ENCODE results near the gene ZNF408. TPM values are rescaled to one million over a fixed set of nuclear protein-coding genes. Genes with fewer than 3 reads are reported as not detected.

The ZNF408 gene
- total and polyA plus RNA-seq, 2 experiments from 2014 or later = 6.1 to 17.2 TPM

DNA sequence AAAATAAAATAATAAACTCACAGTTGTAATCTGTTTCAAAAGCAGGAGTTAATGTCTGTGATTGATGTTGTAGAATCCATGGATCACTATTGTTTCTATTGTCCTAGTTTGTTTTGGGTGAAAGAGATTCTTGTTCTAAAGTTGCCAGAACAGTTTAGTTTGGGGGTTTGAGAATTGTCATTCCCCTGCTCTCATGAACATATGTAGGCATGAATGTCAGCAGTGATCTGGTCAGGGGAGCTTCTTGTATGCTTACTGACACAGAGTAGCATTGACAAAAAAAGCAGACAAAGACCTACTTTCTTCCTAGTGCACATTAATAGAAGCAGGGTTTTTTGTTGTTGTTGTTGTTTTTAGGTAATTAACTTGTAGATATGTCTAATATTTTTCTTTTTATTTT, 39.0 kb upstream of the ZNF408 start:
- Histone ChIP-seq H3K4me1 (ENCODE audit: insufficient read depth) (no peaks in the 10 kb centered on the region), H3K27me3 (ENCODE audit: insufficient read depth) (no peaks in the 10 kb centered on the region), H3K4me2 (no peak overlapping the region), H3F3A (replicated peaks; ENCODE audit: low read depth) (no peaks in the 10 kb centered on the region), H3K36me3 (ENCODE audit: insufficient read depth) (peaks cover 34% of the 10 kb centered on the region), H2AFZ (no peak overlapping the region), H3K27ac (ENCODE audit: low read depth) (no peak overlapping the region), H4K20me1 (replicated peaks; ENCODE audit: insufficient read depth) (peaks cover 2% of the 10 kb centered on the region), H3K79me2 (replicated peaks; ENCODE audit: insufficient read depth) (no peaks in the 10 kb centered on the region), H3K9me2 (ENCODE audit: insufficient read depth) (no peaks in the 10 kb centered on the region), H3K4me3 (no peak overlapping the region)
- Mint-ChIP-seq H3K9me3 (no peaks in the 10 kb centered on the region), H3K36me3 (ENCODE audit: low read depth) (peaks cover 59% of the 10 kb centered on the region), H3K4me1 (no peaks in the 10 kb centered on the region), H3K27me3 (ENCODE audit: insufficient read depth, low read depth, poor library complexity) (no peaks in the 10 kb centered on the region), H3K4me3 (no peak overlapping the region), H3K27ac (no peak overlapping the region)
- TF ChIP-seq ZNF331 (CRISPR knock-in tag; IDR thresholded peaks at IDR 0.05; ENCODE audit: low read depth) = no peak
- TF ChIP-seq CTCF (conservative IDR thresholded peaks at IDR 0.05; ENCODE audit: low read depth in 2 of 2) = no peak
- TF ChIP-seq EZH2phosphoT487 (IDR thresholded peaks at IDR 0.05; ENCODE audit: unreplicated experiment) = no peak
- no peak for TF ChIP-seq JUNB (IDR thresholded peaks at IDR 0.05; ENCODE audit: unreplicated experiment)
- no peak for TF ChIP-seq CREB1 (CRISPR knock-in tag; IDR thresholded peaks at IDR 0.05; ENCODE audit: low read depth)
- no peak for TF ChIP-seq EZH2 (IDR thresholded peaks at IDR 0.05; ENCODE audit: low read depth, unreplicated experiment)
- no peak for TF ChIP-seq ZNF114 (CRISPR knock-in tag; IDR thresholded peaks at IDR 0.05)
- TF ChIP-seq, protein P1, sequence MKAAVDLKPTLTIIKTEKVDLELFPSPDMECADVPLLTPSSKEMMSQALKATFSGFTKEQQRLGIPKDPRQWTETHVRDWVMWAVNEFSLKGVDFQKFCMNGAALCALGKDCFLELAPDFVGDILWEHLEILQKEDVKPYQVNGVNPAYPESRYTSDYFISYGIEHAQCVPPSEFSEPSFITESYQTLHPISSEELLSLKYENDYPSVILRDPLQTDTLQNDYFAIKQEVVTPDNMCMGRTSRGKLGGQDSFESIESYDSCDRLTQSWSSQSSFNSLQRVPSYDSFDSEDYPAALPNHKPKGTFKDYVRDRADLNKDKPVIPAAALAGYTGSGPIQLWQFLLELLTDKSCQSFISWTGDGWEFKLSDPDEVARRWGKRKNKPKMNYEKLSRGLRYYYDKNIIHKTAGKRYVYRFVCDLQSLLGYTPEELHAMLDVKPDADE (IDR thresholded peaks at IDR 0.05) = no peak
- ATAC-seq = no peak
- no peak for DNase-seq (ENCODE audit: low spot score)

DNA sequence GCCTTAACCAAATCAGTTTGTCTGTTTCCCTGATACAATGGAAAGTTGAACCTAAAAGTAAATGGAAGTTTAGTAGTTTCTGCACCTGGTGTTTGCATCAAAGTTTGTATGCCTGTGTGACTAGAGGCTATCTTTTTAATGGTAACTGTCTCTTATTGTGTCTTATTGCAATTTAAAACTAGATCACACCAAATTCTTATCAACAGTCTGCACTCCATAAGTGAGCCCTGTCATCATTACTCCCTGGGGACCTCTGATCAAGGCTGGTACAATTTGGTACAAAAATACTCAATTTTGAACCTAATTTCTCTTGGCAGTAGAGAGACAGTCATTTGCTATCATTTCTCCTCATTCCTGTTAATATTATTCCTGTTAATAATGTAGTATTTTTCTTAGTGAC, 38.5 kb upstream of the ZNF408 start:
- Mint-ChIP-seq H3K27me3 (ENCODE audit: insufficient read depth, low read depth, poor library complexity) (no peaks in the 10 kb centered on the region), H3K36me3 (ENCODE audit: low read depth) (peaks cover 54% of the 10 kb centered on the region), H3K4me1 (no peaks in the 10 kb centered on the region), H3K27ac (no peak overlapping the region), H3K9me3 (no peaks in the 10 kb centered on the region), H3K4me3 (no peak overlapping the region)
- Histone ChIP-seq H3K79me2 (replicated peaks; ENCODE audit: insufficient read depth) (no peaks in the 10 kb centered on the region), H3K4me1 (ENCODE audit: insufficient read depth) (no peaks in the 10 kb centered on the region), H3K9me2 (ENCODE audit: insufficient read depth) (no peaks in the 10 kb centered on the region), H3K36me3 (ENCODE audit: insufficient read depth) (peaks cover 32% of the 10 kb centered on the region), H3K4me3 (no peak overlapping the region), H3K4me2 (no peak overlapping the region), H3K27me3 (ENCODE audit: insufficient read depth) (no peaks in the 10 kb centered on the region), H3F3A (replicated peaks; ENCODE audit: low read depth) (no peaks in the 10 kb centered on the region), H3K27ac (ENCODE audit: low read depth) (0 out of 2 replicates have a peak overlapping the region, but pooled peaks have one; percentile 14), H4K20me1 (replicated peaks; ENCODE audit: insufficient read depth) (peaks cover 4% of the 10 kb centered on the region), H2AFZ (no peak overlapping the region)
- ATAC-seq (no peak), DNase-seq (ENCODE audit: low spot score) (no peak)
- no peak for TF ChIP-seq CREB1 (CRISPR knock-in tag; IDR thresholded peaks at IDR 0.05; ENCODE audit: low read depth)
- TF ChIP-seq ZNF331 (CRISPR knock-in tag; IDR thresholded peaks at IDR 0.05; ENCODE audit: low read depth) = no peak
- TF ChIP-seq STAT1 (IDR thresholded peaks at IDR 0.05; ENCODE audit: unreplicated experiment) = no peak
- TF ChIP-seq ZNF462 (CRISPR knock-in tag; IDR thresholded peaks at IDR 0.05) = no peak
- TF ChIP-seq CTCF (conservative IDR thresholded peaks at IDR 0.05; ENCODE audit: low read depth in 2 of 2) = no peak
- no peak for TF ChIP-seq EZH2 (IDR thresholded peaks at IDR 0.05; ENCODE audit: low read depth, unreplicated experiment)
- no peak for TF ChIP-seq ZNF114 (CRISPR knock-in tag; IDR thresholded peaks at IDR 0.05)

Data from GM23338 (cell line).